ENCODE results near the gene TCN2. TPM values are rescaled to one million over a fixed set of nuclear protein-coding genes. Genes with fewer than 3 reads are reported as not detected.

TCN2 gene
- total RNA-seq, 1 experiment from 2014 or later: 7.3 TPM

DNA sequence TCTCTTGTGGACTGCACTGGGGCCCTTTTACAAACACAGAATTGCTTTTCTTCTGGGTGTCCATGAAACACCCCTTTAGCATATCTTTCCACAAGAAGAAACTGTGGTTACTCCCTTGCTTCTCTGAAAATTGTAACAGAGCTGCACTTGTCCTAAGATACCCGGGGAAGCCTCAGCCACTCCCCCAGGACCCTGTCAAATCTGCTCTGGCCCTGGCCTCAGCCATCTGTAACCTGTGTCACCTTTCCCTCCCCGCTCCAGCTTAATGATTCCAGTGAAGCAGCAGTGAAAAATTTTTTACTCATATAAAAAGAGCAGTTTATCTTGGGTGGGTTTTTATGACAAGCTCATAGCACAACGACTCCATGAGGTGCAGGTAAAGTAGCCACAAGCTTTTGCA lies 64.1 kb downstream of the TCN2 start:
- CTCF ChIA-PET: no interaction called here
- POLR2A ChIA-PET (ENCODE audit: low non-redundant PET): no interaction called here
- H3K36me3 ChIP-seq (ENCODE audit: insufficient read depth, low read length, poor library complexity, severe bottlenecking): no peaks in the 10 kb centered on the region
- no peaks in the 10 kb centered on the region for H3K4me1 ChIP-seq (ENCODE audit: insufficient read depth, low read length, poor library complexity, severe bottlenecking)
- H3K27me3 ChIP-seq (replicated peaks; ENCODE audit: insufficient read depth, low read depth, low read length, poor library complexity): no peaks in the 10 kb centered on the region
- BruUV-seq (replicated peaks): no TSS peak
- H3K9me3 ChIP-seq (ENCODE audit: low read depth, low read length, poor library complexity, severe bottlenecking): no peaks in the 10 kb centered on the region
- no peak overlapping the region for H3K27ac ChIP-seq (ENCODE audit: low read depth, low read length, poor library complexity, severe bottlenecking)
- intact Hi-C loops (cut with micrococcal nuclease; ENCODE audit: unreplicated experiment): no loop called here
- no peak for TF ChIP-seq EZH2 (IDR thresholded peaks at IDR 0.05; ENCODE audit: borderline replicate concordance, low read depth, low read length, poor library complexity, severe bottlenecking)
- TF ChIP-seq, protein P1, sequence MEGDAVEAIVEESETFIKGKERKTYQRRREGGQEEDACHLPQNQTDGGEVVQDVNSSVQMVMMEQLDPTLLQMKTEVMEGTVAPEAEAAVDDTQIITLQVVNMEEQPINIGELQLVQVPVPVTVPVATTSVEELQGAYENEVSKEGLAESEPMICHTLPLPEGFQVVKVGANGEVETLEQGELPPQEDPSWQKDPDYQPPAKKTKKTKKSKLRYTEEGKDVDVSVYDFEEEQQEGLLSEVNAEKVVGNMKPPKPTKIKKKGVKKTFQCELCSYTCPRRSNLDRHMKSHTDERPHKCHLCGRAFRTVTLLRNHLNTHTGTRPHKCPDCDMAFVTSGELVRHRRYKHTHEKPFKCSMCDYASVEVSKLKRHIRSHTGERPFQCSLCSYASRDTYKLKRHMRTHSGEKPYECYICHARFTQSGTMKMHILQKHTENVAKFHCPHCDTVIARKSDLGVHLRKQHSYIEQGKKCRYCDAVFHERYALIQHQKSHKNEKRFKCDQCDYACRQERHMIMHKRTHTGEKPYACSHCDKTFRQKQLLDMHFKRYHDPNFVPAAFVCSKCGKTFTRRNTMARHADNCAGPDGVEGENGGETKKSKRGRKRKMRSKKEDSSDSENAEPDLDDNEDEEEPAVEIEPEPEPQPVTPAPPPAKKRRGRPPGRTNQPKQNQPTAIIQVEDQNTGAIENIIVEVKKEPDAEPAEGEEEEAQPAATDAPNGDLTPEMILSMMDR (conservative IDR thresholded peaks at IDR 0.05; ENCODE audit: low read depth, low read length): no peak
- H3K4me3 ChIP-seq (ENCODE audit: low read depth, low read length, poor library complexity, severe bottlenecking): no peak overlapping the region
- no peak for DNase-seq (ENCODE audit: low spot score)

DNA sequence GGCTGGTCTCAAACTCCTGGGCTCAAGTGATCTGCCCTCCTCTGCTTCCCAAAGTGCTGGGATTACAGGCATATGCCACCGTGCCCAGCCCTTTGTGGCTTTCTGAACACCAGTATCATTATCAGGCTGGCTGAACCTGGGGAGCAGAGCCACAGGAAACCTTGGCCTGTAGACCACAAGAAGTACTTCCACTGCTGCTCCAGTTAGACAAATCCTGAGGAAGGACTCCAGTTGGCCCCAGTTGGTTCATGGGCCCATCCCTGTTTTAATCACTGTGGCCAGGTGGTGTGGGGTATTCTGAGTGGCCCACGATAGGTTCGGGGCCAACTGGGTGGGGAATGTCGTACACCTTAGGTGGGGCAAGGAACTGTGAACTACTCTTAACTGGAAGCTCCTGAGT lies 66.2 kb downstream of the TCN2 start:
- ChIA-PET POLR2A (ENCODE audit: low non-redundant PET) (no interaction called here), CTCF (no interaction called here)
- TF ChIP-seq, protein P1 (conservative IDR thresholded peaks at IDR 0.05; ENCODE audit: low read depth, low read length): no peak
- no peak for TF ChIP-seq EZH2 (IDR thresholded peaks at IDR 0.05; ENCODE audit: borderline replicate concordance, low read depth, low read length, poor library complexity, severe bottlenecking)
- Histone ChIP-seq H3K4me3 (ENCODE audit: low read depth, low read length, poor library complexity, severe bottlenecking) (no peak overlapping the region), H3K9me3 (ENCODE audit: low read depth, low read length, poor library complexity, severe bottlenecking) (no peaks in the 10 kb centered on the region), H3K27me3 (replicated peaks; ENCODE audit: insufficient read depth, low read depth, low read length, poor library complexity) (peaks cover 2% of the 10 kb centered on the region), H3K27ac (ENCODE audit: low read depth, low read length, poor library complexity, severe bottlenecking) (no peak overlapping the region), H3K4me1 (ENCODE audit: insufficient read depth, low read length, poor library complexity, severe bottlenecking) (no peaks in the 10 kb centered on the region), H3K36me3 (ENCODE audit: insufficient read depth, low read length, poor library complexity, severe bottlenecking) (no peaks in the 10 kb centered on the region)
- intact Hi-C loops (cut with micrococcal nuclease; ENCODE audit: unreplicated experiment): no loop called here
- BruUV-seq (replicated peaks): no TSS peak
- no peak for DNase-seq (ENCODE audit: low spot score)

DNA sequence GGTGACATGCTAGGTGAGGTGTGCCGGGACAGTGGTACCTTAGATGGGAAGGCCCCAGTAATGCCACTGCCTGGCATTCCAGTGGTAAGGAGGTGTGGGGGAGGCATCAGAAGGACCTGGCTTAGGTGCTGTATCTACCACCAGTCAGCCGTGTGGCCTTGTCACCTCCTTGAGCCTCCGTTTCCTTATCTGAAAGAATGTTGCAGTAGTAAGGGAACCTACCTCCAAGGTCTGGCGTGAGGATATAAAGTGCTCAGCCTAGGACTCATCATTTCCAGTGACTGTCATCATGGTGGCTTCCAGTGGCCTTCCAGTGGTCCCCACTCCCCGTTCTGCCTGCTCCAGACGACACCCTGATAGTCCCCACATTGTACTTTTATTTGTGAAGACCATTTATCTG lies 67.5 kb downstream of the TCN2 start:
- Histone ChIP-seq H3K9me3 (ENCODE audit: low read depth, low read length, poor library complexity, severe bottlenecking) (no peaks in the 10 kb centered on the region), H3K27ac (ENCODE audit: low read depth, low read length, poor library complexity, severe bottlenecking) (no peak overlapping the region), H3K4me3 (ENCODE audit: low read depth, low read length, poor library complexity, severe bottlenecking) (no peak overlapping the region), H3K4me1 (ENCODE audit: insufficient read depth, low read length, poor library complexity, severe bottlenecking) (no peaks in the 10 kb centered on the region), H3K36me3 (ENCODE audit: insufficient read depth, low read length, poor library complexity, severe bottlenecking) (no peaks in the 10 kb centered on the region), H3K27me3 (replicated peaks; ENCODE audit: insufficient read depth, low read depth, low read length, poor library complexity) (peaks cover 5% of the 10 kb centered on the region)
- TF ChIP-seq, protein P1 (conservative IDR thresholded peaks at IDR 0.05; ENCODE audit: low read depth, low read length): no peak
- TF ChIP-seq EZH2 (IDR thresholded peaks at IDR 0.05; ENCODE audit: borderline replicate concordance, low read depth, low read length, poor library complexity, severe bottlenecking): no peak
- intact Hi-C loops (cut with micrococcal nuclease; ENCODE audit: unreplicated experiment): no loop called here
- ChIA-PET POLR2A (ENCODE audit: low non-redundant PET) (no interaction called here), CTCF (no interaction called here)
- DNase-seq (ENCODE audit: low spot score): no peak
- no TSS peak for BruUV-seq (replicated peaks)

Measured in A673 (cell line).